Measurements from ENCODE around the gene ERP27. TPM values are rescaled to one million over a fixed set of nuclear protein-coding genes. Genes with fewer than 3 reads are reported as not detected.

The ERP27 gene
- total and polyA plus RNA-seq, 2 experiments from 2014 or later, result 48.0 to 53.7 TPM

GRCh38 chr12:14984766-14985285 lies 46.5 kb upstream of the ERP27 start:
- Histone ChIP-seq H3K27me3 (no peaks in the 10 kb centered on the region), H2AFZ (no peak overlapping the region), H3K9me3 (ENCODE audit: low read depth) (no peaks in the 10 kb centered on the region), H3K4me1 (ENCODE audit: insufficient read depth) (no peaks in the 10 kb centered on the region), H4K20me1 (ENCODE audit: insufficient read depth, poor library complexity, severe bottlenecking) (no peaks in the 10 kb centered on the region), H3K36me3 (replicated peaks; ENCODE audit: insufficient read depth, low read depth) (no peaks in the 10 kb centered on the region), H3K4me3 (no peak overlapping the region), H3K27ac (no peak overlapping the region), H3K9me2 (replicated peaks; ENCODE audit: insufficient read depth) (no peaks in the 10 kb centered on the region), H3K79me2 (no peaks in the 10 kb centered on the region), H3K4me2 (no peak overlapping the region)
- no peak for TF ChIP-seq EZH2 (IDR thresholded peaks at IDR 0.05; ENCODE audit: borderline replicate concordance)
- TF ChIP-seq CTCF (IDR thresholded peaks at IDR 0.05; ENCODE audit: poor library complexity), result no peak
- TF ChIP-seq EZH2phosphoT487 (IDR thresholded peaks at IDR 0.05; ENCODE audit: low read depth, severe bottlenecking, unreplicated experiment), result no peak
- WGBS (ENCODE audit: low lambda C conversion rate, missing lambda C conversion rate), result 91% methylated on average over 1 of the region's 1 CpG
- DNase-seq (ENCODE audit: low spot score), result no peak

GRCh38 chr12:14984036-14984435 lies 45.7 kb upstream of the ERP27 start:
- H3K4me2 ChIP-seq, result no peak overlapping the region
- H2AFZ ChIP-seq, result no peak overlapping the region
- no peaks in the 10 kb centered on the region for H3K9me2 ChIP-seq (replicated peaks; ENCODE audit: insufficient read depth)
- no peak overlapping the region for H3K27ac ChIP-seq
- TF ChIP-seq CTCF (IDR thresholded peaks at IDR 0.05; ENCODE audit: poor library complexity) (no peak), EZH2 (IDR thresholded peaks at IDR 0.05; ENCODE audit: borderline replicate concordance) (no peak), EZH2phosphoT487 (IDR thresholded peaks at IDR 0.05; ENCODE audit: low read depth, severe bottlenecking, unreplicated experiment) (no peak)
- H4K20me1 ChIP-seq (ENCODE audit: insufficient read depth, poor library complexity, severe bottlenecking), result no peaks in the 10 kb centered on the region
- DNase-seq (ENCODE audit: low spot score), result no peak
- no peaks in the 10 kb centered on the region for H3K79me2 ChIP-seq
- no peaks in the 10 kb centered on the region for H3K4me1 ChIP-seq (ENCODE audit: insufficient read depth)
- no peaks in the 10 kb centered on the region for H3K36me3 ChIP-seq (replicated peaks; ENCODE audit: insufficient read depth, low read depth)
- no peaks in the 10 kb centered on the region for H3K9me3 ChIP-seq (ENCODE audit: low read depth)
- H3K4me3 ChIP-seq, result no peak overlapping the region
- 81% methylated on average over 1 of the region's 1 CpG for WGBS (ENCODE audit: low lambda C conversion rate, missing lambda C conversion rate)
- H3K27me3 ChIP-seq, result no peaks in the 10 kb centered on the region

- no peaks in the 10 kb centered on the region for H3K9me3 ChIP-seq (ENCODE audit: low read depth)
- TF ChIP-seq EZH2phosphoT487 (IDR thresholded peaks at IDR 0.05; ENCODE audit: low read depth, severe bottlenecking, unreplicated experiment) (no peak), CTCF (IDR thresholded peaks at IDR 0.05; ENCODE audit: poor library complexity) (no peak), EZH2 (IDR thresholded peaks at IDR 0.05; ENCODE audit: borderline replicate concordance) (no peak)
- H3K9me2 ChIP-seq (replicated peaks; ENCODE audit: insufficient read depth), result no peaks in the 10 kb centered on the region
- no peaks in the 10 kb centered on the region for H3K4me1 ChIP-seq (ENCODE audit: insufficient read depth)
- H3K27me3 ChIP-seq, result no peaks in the 10 kb centered on the region
- H4K20me1 ChIP-seq (ENCODE audit: insufficient read depth, poor library complexity, severe bottlenecking), result no peaks in the 10 kb centered on the region
- no peak overlapping the region for H2AFZ ChIP-seq
- DNase-seq (ENCODE audit: low spot score), result no peak
- 88% methylated on average over 2 of the region's 2 CpGs for WGBS (ENCODE audit: low lambda C conversion rate, missing lambda C conversion rate)
- no peak overlapping the region for H3K27ac ChIP-seq
- H3K36me3 ChIP-seq (replicated peaks; ENCODE audit: insufficient read depth, low read depth), result no peaks in the 10 kb centered on the region
- H3K4me3 ChIP-seq, result no peak overlapping the region
- no peak overlapping the region for H3K4me2 ChIP-seq
- H3K79me2 ChIP-seq, result no peaks in the 10 kb centered on the region
Measured at GRCh38 chr12:14982991-14983390, 44.7 kb upstream of the ERP27 start.

- no peaks in the 10 kb centered on the region for H3K9me2 ChIP-seq (replicated peaks; ENCODE audit: insufficient read depth)
- no peaks in the 10 kb centered on the region for H3K79me2 ChIP-seq
- no peak overlapping the region for H3K27ac ChIP-seq
- H3K9me3 ChIP-seq (ENCODE audit: low read depth), result no peaks in the 10 kb centered on the region
- no peak overlapping the region for H3K4me3 ChIP-seq
- no peaks in the 10 kb centered on the region for H3K4me1 ChIP-seq (ENCODE audit: insufficient read depth)
- H2AFZ ChIP-seq, result no peak overlapping the region
- no peaks in the 10 kb centered on the region for H4K20me1 ChIP-seq (ENCODE audit: insufficient read depth, poor library complexity, severe bottlenecking)
- TF ChIP-seq EZH2 (IDR thresholded peaks at IDR 0.05; ENCODE audit: borderline replicate concordance), result no peak
- TF ChIP-seq CTCF (IDR thresholded peaks at IDR 0.05; ENCODE audit: poor library complexity), result no peak
- TF ChIP-seq EZH2phosphoT487 (IDR thresholded peaks at IDR 0.05; ENCODE audit: low read depth, severe bottlenecking, unreplicated experiment), result no peak
- no peaks in the 10 kb centered on the region for H3K36me3 ChIP-seq (replicated peaks; ENCODE audit: insufficient read depth, low read depth)
- no peak overlapping the region for H3K4me2 ChIP-seq
- H3K27me3 ChIP-seq, result no peaks in the 10 kb centered on the region
- WGBS (ENCODE audit: low lambda C conversion rate, missing lambda C conversion rate), result 79% methylated on average over 1 of the region's 1 CpG
- no peak for DNase-seq (ENCODE audit: low spot score)
Measured at GRCh38 chr12:14982562-14982961, 44.2 kb upstream of the ERP27 start.

Measured in hepatocyte (in vitro differentiated cells).